Mucosa of descending colon (tissue), 3 donors: Measurements from ENCODE around the gene SEPTIN10. TPM values are rescaled to one million over a fixed set of nuclear protein-coding genes. Genes with fewer than 3 reads are reported as not detected.

Experiments
- ATAC-seq: fragments of 200-7000 bp; cut with Tn5 transposase; one replicate; pipeline ENCODE4 v1.9.1; 2020; ENCODE audit warnings: mild to moderate bottlenecking, moderate library complexity
- DNase-seq, 3 donors: peaks; one replicate each; pipeline ENCODE4 v3.0.0-alpha.2; 2020
- H3K36me3 ChIP-seq: fragments of 200-600 bp; one replicate; pipeline ENCODE4 v1.8.0; 2021; ENCODE audit warnings: low read depth, mild to moderate bottlenecking
- H3K4me1 ChIP-seq: fragments of 200-600 bp; one replicate; pipeline ENCODE4 v1.8.0; 2021; ENCODE audit warnings: low read depth, mild to moderate bottlenecking
- H3K4me3 ChIP-seq: fragments of 200-600 bp; one replicate; pipeline ENCODE4 v1.8.0; 2021; ENCODE audit warnings: mild to moderate bottlenecking
- H3K9me3 ChIP-seq: fragments of 200-600 bp; one replicate; pipeline ENCODE4 v1.8.0; 2021; ENCODE audit warnings: mild to moderate bottlenecking
- CTCF ChIP-seq: fragments of 200-600 bp; IDR thresholded peaks from one replicate; pipeline ENCODE4 v1.8.0; 2022; ENCODE audit warnings: antibody characterized with exemption, mild to moderate bottlenecking
- intact Hi-C, 2 donors: fragments of 100-400 bp; cut with DNase I in 1 of 2; cut with micrococcal nuclease in 1 of 2; formaldehyde crosslinking; loops; one replicate each; pipeline versions ENCODE4 v1.11.0 to v1.11.1; 2022; cut with DNase I, micrococcal nuclease
- total RNA-seq, 3 donors: library from RNA; stranded (reverse); fragmentation: NEBNext Ultra II Directional in 2 of 3; extraction: Animal tissue kit (Norgen Biotek cat#: 25700) in 2 of 3; gene quantifications; one replicate each; pipeline versions ENCODE4 v1.2.1 to v1.2.4, GENCODE V29; 2021 to 2023
- donor health status: DM: no; HTN: no; CAD: no; lungs with moderate emphysema.
- donor health status: DM: no; HTN: no; CAD: no.
- donor health status: DM: no; HTN: yes; CAD: no.

SEPTIN10 gene
- total RNA-seq, 3 donors from 2014 or later: 79.3 to 112 (median 84.1) TPM

- DNase-seq (no peak), ATAC-seq (no peak)
- Histone ChIP-seq H3K36me3 (no peaks in the 10 kb centered on the region), H3K4me3 (no peak overlapping the region), H3K9me3 (peaks cover 4% of the 10 kb centered on the region), H3K4me1 (no peaks in the 10 kb centered on the region)
- no peak for TF ChIP-seq CTCF
- intact Hi-C loops: no loop called here
These were observed 105.2 kb downstream of the SEPTIN10 start for GRCh38 chr2:109508556-109508955.

GRCh38 chr2:109507828-109508227, 105.9 kb downstream of the SEPTIN10 start:
- TF ChIP-seq CTCF: no peak
- no peaks in the 10 kb centered on the region for H3K36me3 ChIP-seq
- H3K9me3 ChIP-seq: peaks cover 4% of the 10 kb centered on the region
- intact Hi-C loops: no loop called here
- H3K4me3 ChIP-seq: no peak overlapping the region
- DNase-seq (no peak), ATAC-seq (no peak)
- no peaks in the 10 kb centered on the region for H3K4me1 ChIP-seq

- no peak for ATAC-seq
- H3K9me3 ChIP-seq: peaks cover 4% of the 10 kb centered on the region
These were observed 106.5 kb downstream of the SEPTIN10 start for GRCh38 chr2:109507217-109507616.

GRCh38 chr2:109503191-109503590, 110.6 kb downstream of the SEPTIN10 start:
- no peak for TF ChIP-seq CTCF
- intact Hi-C loops: no loop called here
- DNase-seq (no peak), ATAC-seq (no peak)
- Histone ChIP-seq H3K9me3 (peaks cover 4% of the 10 kb centered on the region), H3K4me3 (no peak overlapping the region), H3K36me3 (no peaks in the 10 kb centered on the region), H3K4me1 (peaks cover 15% of the 10 kb centered on the region)

More at GRCh38 chr2:109507217-109507616, 106.5 kb downstream of the SEPTIN10 start:
- Histone ChIP-seq H3K4me3 (no peak overlapping the region), H3K36me3 (no peaks in the 10 kb centered on the region), H3K4me1 (no peaks in the 10 kb centered on the region)
- intact Hi-C loops: no loop called here
- DNase-seq: no peak
- no peak for TF ChIP-seq CTCF

- no peak overlapping the region for H3K4me3 ChIP-seq
- no peak for ATAC-seq
- H3K4me1 ChIP-seq: peaks cover 23% of the 10 kb centered on the region
- TF ChIP-seq CTCF: no peak
- peaks cover 4% of the 10 kb centered on the region for H3K9me3 ChIP-seq
- intact Hi-C loops: no loop called here
- H3K36me3 ChIP-seq: no peaks in the 10 kb centered on the region
- no peak for DNase-seq
These were observed 112.3 kb downstream of the SEPTIN10 start for GRCh38 chr2:109501461-109501860.

GRCh38 chr2:109500910-109501309, 112.9 kb downstream of the SEPTIN10 start:
- H3K9me3 ChIP-seq: peaks cover 3% of the 10 kb centered on the region
- DNase-seq (no peak), ATAC-seq (no peak)
- H3K4me1 ChIP-seq: peaks cover 23% of the 10 kb centered on the region
- intact Hi-C loops: no loop called here
- no peaks in the 10 kb centered on the region for H3K36me3 ChIP-seq
- no peak for TF ChIP-seq CTCF
- no peak overlapping the region for H3K4me3 ChIP-seq
